Posterior vena cava (tissue), 2 donors: ENCODE measurements around the gene ELOVL3. TPM values are rescaled to one million over a fixed set of nuclear protein-coding genes. Genes with fewer than 3 reads are reported as not detected.
"Not testable (repeated sequence)": the region's sequence is repeated elsewhere in the genome, so short reads cannot be mapped to it uniquely, and the experiment has no call there.

Source experiments
- DNase-seq: peaks from one replicate; pipeline ENCODE4 v3.0.0-alpha.2; 2020; ENCODE audit warnings: low spot score
- intact Hi-C, 2 donors: fragments of 100-400 bp; cut with DNase I; formaldehyde crosslinking; loops; one replicate each; pipeline versions ENCODE4 v1.14.1 to v1.14.2; 2022 to 2023
- total RNA-seq, 2 donors: library from RNA; stranded (reverse); fragmentation: NEBNext Ultra II Directional; extraction: Animal tissue kit (Norgen Biotek cat#: 25700); gene quantifications; one replicate each; pipeline ENCODE4 v1.2.1, GENCODE V29; 2021
- donor health status: DM: yes; HTN: yes; CAD: no.
- donor health status: DM: yes; HTN: yes; CAD: no.

ELOVL3 gene
- total RNA-seq, 2 donors from 2014 or later = 0.29 TPM; not detected in 1

- peak; percentile 97 for DNase-seq
- intact Hi-C loops = no loop called here
Measured at GRCh38 chr10:102245082-102245931, 19.2 kb downstream of the ELOVL3 start, which contains the start of gene GBF1. Gene GBF1 (plus strand): TSS chr10:102245532. CDS start chr10:102258939, 13,407 bp downstream.

GRCh38 chr10:102245932-102246251 is 19.8 kb downstream of the ELOVL3 start:
- intact Hi-C loops = no loop called here
- no peak for DNase-seq

- intact Hi-C loops = no loop called here
- DNase-seq = no peak
Measured at GRCh38 chr10:102246261-102246660, 20.2 kb downstream of the ELOVL3 start.

- no peak for DNase-seq
- intact Hi-C loops = no loop called here
Measured at GRCh38 chr10:102247734-102248133, 21.6 kb downstream of the ELOVL3 start.

- intact Hi-C loops, DNase-seq: not testable (repeated sequence)
Measured at GRCh38 chr10:102252508-102252907, 26.4 kb downstream of the ELOVL3 start.

- intact Hi-C loops = no loop called here
- no peak for DNase-seq
Measured at GRCh38 chr10:102254426-102254825, 28.3 kb downstream of the ELOVL3 start.

- DNase-seq = no peak
- intact Hi-C loops = no loop called here
Measured at GRCh38 chr10:102255404-102255803, 29.3 kb downstream of the ELOVL3 start.

- intact Hi-C loops = no loop called here
- no peak for DNase-seq
Measured at GRCh38 chr10:102261196-102261595, 35.1 kb downstream of the ELOVL3 start.

- intact Hi-C loops = no loop called here
- DNase-seq = no peak
Measured at GRCh38 chr10:102261842-102262241, 35.7 kb downstream of the ELOVL3 start.

GRCh38 chr10:102262744-102263370 is 36.8 kb downstream of the ELOVL3 start:
- no peak for DNase-seq
- intact Hi-C loops = no loop called here

GRCh38 chr10:102264371-102264770 is 38.3 kb downstream of the ELOVL3 start:
- intact Hi-C loops = no loop called here

GRCh38 chr10:102266670-102267069 is 40.6 kb downstream of the ELOVL3 start:
- intact Hi-C loops = no loop called here
- DNase-seq = no peak

More at GRCh38 chr10:102264371-102264770, 38.3 kb downstream of the ELOVL3 start:
- DNase-seq = no peak

GRCh38 chr10:102267748-102268147 is 41.6 kb downstream of the ELOVL3 start:
- intact Hi-C loops = no loop called here
- no peak for DNase-seq

GRCh38 chr10:102268375-102268888 is 42.3 kb downstream of the ELOVL3 start:
- intact Hi-C loops = no loop called here

GRCh38 chr10:102269017-102269416 is 42.9 kb downstream of the ELOVL3 start:
- no peak for DNase-seq
- intact Hi-C loops = no loop called here

More at GRCh38 chr10:102268375-102268888, 42.3 kb downstream of the ELOVL3 start:
- no peak for DNase-seq

GRCh38 chr10:102274062-102274461 is 48.0 kb downstream of the ELOVL3 start:
- DNase-seq = no peak
- intact Hi-C loops = no loop called here

- DNase-seq = no peak
- intact Hi-C loops = no loop called here
Measured at GRCh38 chr10:102275343-102275742, 49.2 kb downstream of the ELOVL3 start.

- intact Hi-C loops = no loop called here
- no peak for DNase-seq
Measured at GRCh38 chr10:102279104-102279503, 53.0 kb downstream of the ELOVL3 start.
